Calu3 (cell line): Measurements from ENCODE around the gene TEKT5. TPM values are rescaled to one million over a fixed set of nuclear protein-coding genes. Genes with fewer than 3 reads are reported as not detected.
A peak's percentile ranks its signal among the peaks of the same experiment; 100 is the strongest.
"Not testable (repeated sequence)": the region's sequence is repeated elsewhere in the genome, so short reads cannot be mapped to it uniquely, and the experiment has no call there.

Experiments used
- BruUV-seq: library from RNA; stranded (reverse); fragments of 400-500 nt; replicated peaks from 2 replicates; lab custom pipeline; 2021; lab: Mats Ljungman, UMichigan
- CTCF ChIA-PET: fragments of 300-600 bp; sonication (Branson Sonifier 250); formaldehyde crosslinking; loops from one replicate; lab custom pipeline; 2022; ENCODE audit warnings: antibody characterized with exemption; lab: Charles Lee
- DNase-seq: peaks from one replicate; pipeline ENCODE4 v3.0.0; 2022
- H3K27ac Mint-ChIP-seq: one replicate; pipeline ENCODE4 v1.8.0; 2022; ENCODE audit warnings: mixed read lengths; ENCODE audit not compliant: unreplicated experiment
- H3K27me3 Mint-ChIP-seq: one replicate; pipeline ENCODE4 v1.8.0; 2022; ENCODE audit warnings: mixed read lengths; ENCODE audit not compliant: unreplicated experiment
- H3K36me3 Mint-ChIP-seq: one replicate; pipeline ENCODE4 v1.8.0; 2022; ENCODE audit warnings: mild to moderate bottlenecking, moderate library complexity, mixed read lengths; ENCODE audit not compliant: insufficient read depth, unreplicated experiment
- H3K4me1 Mint-ChIP-seq: one replicate; pipeline ENCODE4 v1.8.0; 2022; ENCODE audit warnings: mild to moderate bottlenecking, low read depth, mixed read lengths; ENCODE audit not compliant: unreplicated experiment
- H3K4me3 Mint-ChIP-seq: one replicate; pipeline ENCODE4 v1.8.0; 2022; ENCODE audit warnings: mild to moderate bottlenecking, low read depth, moderate library complexity, mixed read lengths; ENCODE audit not compliant: unreplicated experiment
- H3K9me3 Mint-ChIP-seq: one replicate; pipeline ENCODE4 v1.8.0; 2022; ENCODE audit warnings: low read depth, mixed read lengths; ENCODE audit not compliant: unreplicated experiment
- CTCF ChIP-seq: fragments of 200-600 bp; IDR thresholded peaks from one replicate; pipeline ENCODE4 v1.8.0; 2022; ENCODE audit warnings: antibody characterized with exemption; ENCODE audit not compliant: unreplicated experiment
- intact Hi-C: fragments of 100-400 bp; cut with micrococcal nuclease; formaldehyde crosslinking; loops from one replicate; pipeline ENCODE4 v1.10.0; 2022; ENCODE audit not compliant: unreplicated experiment
- total RNA-seq: library from RNA; stranded (reverse); gene quantifications from 2 replicates; pipeline ENCODE4 v1.2.3, GENCODE V29; 2022

TEKT5 gene
- total RNA-seq, 1 experiment from 2014 or later: not detected

GRCh38 chr16:10654592-10655414 is 39.9 kb downstream of the TEKT5 start:
- H3K9me3 Mint-ChIP-seq: no peaks in the 10 kb centered on the region
- no TSS peak for BruUV-seq
- intact Hi-C loops: no loop called here
- H3K4me3 Mint-ChIP-seq: no peak overlapping the region
- no peaks in the 10 kb centered on the region for H3K27me3 Mint-ChIP-seq
- H3K4me1 Mint-ChIP-seq: peaks cover 14% of the 10 kb centered on the region
- H3K27ac Mint-ChIP-seq: no peak overlapping the region
- no peak for TF ChIP-seq CTCF
- DNase-seq: no peak
- peaks cover 5% of the 10 kb centered on the region for H3K36me3 Mint-ChIP-seq
- CTCF ChIA-PET: no interaction called here

DNA sequence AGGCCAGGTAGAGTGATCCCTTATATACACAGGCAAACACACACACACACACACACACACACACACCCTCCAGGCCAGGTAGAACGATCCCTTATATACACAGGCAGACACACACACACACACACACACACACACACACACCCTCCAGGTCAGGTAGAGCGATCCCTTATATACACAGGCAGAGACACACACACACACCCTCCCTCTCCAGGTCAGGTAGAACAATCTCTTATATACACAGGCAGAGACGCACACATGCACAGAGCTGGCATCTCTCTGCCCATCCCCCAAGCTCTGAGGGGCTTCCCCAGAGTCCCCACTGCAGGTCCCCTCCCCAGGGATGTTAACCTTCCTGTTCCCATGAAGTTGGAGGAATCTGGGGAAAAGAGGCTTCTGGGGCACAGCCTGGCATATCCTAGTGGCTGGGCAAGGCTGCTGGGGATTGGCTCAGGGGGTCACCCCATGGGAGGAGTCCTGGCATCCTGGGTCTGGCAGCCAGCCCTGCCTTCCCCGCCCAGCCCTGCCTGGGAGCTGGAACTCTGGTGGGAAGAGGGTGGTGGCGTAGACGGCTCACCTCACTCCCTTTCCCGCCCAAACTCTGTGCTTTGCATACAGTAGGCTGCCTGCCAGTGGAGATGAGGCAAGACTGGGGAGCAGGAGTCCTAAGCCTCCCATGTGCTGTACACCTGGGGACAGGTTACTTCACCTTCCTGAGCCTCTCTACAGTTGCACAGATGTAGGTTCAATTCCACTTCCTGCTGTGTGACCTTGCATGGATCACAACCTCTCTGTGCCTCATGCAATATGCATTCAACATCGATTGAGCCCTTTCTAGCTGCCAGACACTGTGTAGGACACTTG is 41.8 kb downstream of the TEKT5 start:
- Mint-ChIP-seq H3K36me3 (peaks cover 5% of the 10 kb centered on the region), H3K27ac (peak overlapping the region; percentile 65), H3K4me1 (peaks cover 14% of the 10 kb centered on the region), H3K4me3 (peak overlapping the region; percentile 58), H3K9me3 (no peaks in the 10 kb centered on the region), H3K27me3 (no peaks in the 10 kb centered on the region)
- intact Hi-C loops: no loop called here
- DNase-seq: peak; percentile 93
- no TSS peak for BruUV-seq
- CTCF ChIA-PET: interaction anchor here (0.7 to 1.0 kb wide), 2 partner anchors 14 to 619 kb away, joined by 3 to 4 read pairs; no protein-coding TSS in a partner anchor
- TF ChIP-seq CTCF: no peak

GRCh38 chr16:10649098-10649497 is 45.6 kb downstream of the TEKT5 start:
- H3K27ac Mint-ChIP-seq, intact Hi-C loops, H3K9me3 Mint-ChIP-seq, CTCF ChIA-PET, H3K36me3 Mint-ChIP-seq, BruUV-seq, H3K4me3 Mint-ChIP-seq, DNase-seq, H3K27me3 Mint-ChIP-seq: not testable (repeated sequence)
- H3K4me1 Mint-ChIP-seq: peaks cover 14% of the 10 kb centered on the region

GRCh38 chr16:10647721-10648296 is 46.9 kb downstream of the TEKT5 start:
- Mint-ChIP-seq H3K27me3 (no peaks in the 10 kb centered on the region), H3K4me1 (peaks cover 11% of the 10 kb centered on the region), H3K36me3 (peaks cover under 1% of the 10 kb centered on the region), H3K27ac (no peak overlapping the region), H3K4me3 (no peak overlapping the region), H3K9me3 (no peaks in the 10 kb centered on the region)
- CTCF ChIA-PET: no interaction called here
- no peak for DNase-seq
- no peak for TF ChIP-seq CTCF
- intact Hi-C loops: no loop called here
- no TSS peak for BruUV-seq
